ENCODE results near the gene PIP.
"Not testable (repeated sequence)": the region's sequence is repeated elsewhere in the genome, so short reads cannot be mapped to it uniquely, and the experiment has no call there.

Gene PIP

GRCh38 chr7:143180771-143181170 is 48.9 kb downstream of the PIP start:
- not testable (repeated sequence) for DNase-seq

GRCh38 chr7:143181349-143181748 is 49.5 kb downstream of the PIP start:
- DNase-seq, result no peak

GRCh38 chr7:143183024-143183423 is 51.1 kb downstream of the PIP start, which contains the start of gene TAS2R39:
Gene TAS2R39, plus strand, starts transcription at chr7:143183419. Its CDS starts 0 bp downstream, at chr7:143183419.
- no peak for DNase-seq

- DNase-seq, result no peak
Measured at GRCh38 chr7:143185551-143185950, 53.7 kb downstream of the PIP start.

- no peak for DNase-seq
Measured at GRCh38 chr7:143188994-143189393, 57.1 kb downstream of the PIP start.

All from femur (tissue), 1 donor.